GM19099 (cell line): ENCODE data around the gene NYAP2.

ENCODE experiments used
- POLR2A ChIP-seq: IDR thresholded peaks from 3 replicates; pipeline ENCODE4 v1.6.1; 2011; ENCODE audit warnings: low read depth; ENCODE audit not compliant: insufficient read length; ENCODE audit errors: extremely low read depth

The NYAP2 gene

DNA sequence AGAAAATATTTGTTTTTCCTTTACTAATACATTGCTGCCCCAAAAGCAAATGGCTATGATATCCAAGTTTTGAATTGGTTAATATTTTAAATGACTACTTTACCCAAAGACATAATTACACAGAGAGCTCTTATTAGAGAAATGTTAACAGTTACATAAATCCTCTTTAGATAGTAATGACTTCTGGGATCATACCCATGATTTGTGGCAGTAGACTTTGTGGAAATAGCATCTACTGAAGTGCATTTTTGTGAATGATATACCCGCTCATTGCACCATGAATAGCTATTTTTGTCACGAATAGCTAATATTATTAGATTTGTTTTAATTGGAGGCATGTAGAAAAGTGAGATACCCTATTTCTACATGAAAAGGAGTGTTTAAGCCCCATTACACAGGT lies 15.8 kb downstream of the NYAP2 start:
- no peak for TF ChIP-seq POLR2A

DNA sequence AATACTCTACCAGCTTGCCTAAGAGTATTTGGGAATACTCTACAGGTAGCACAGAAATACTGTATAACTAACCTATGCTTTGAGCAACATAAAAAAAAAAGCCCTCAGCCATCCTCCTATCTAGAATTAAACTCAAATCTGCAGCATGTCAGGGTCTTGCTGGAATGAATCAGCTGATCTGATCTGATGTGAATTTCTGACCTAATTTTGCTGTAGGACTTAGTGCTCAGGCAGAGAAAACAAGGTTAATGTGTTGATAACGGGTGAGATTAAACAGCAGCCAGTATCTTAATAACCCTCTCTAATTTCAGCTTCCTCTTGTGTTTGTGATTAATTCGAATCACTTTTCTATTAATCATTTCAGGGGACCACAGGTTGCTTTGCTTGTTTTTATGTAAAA lies 16.3 kb downstream of the NYAP2 start:
- no peak for TF ChIP-seq POLR2A

DNA sequence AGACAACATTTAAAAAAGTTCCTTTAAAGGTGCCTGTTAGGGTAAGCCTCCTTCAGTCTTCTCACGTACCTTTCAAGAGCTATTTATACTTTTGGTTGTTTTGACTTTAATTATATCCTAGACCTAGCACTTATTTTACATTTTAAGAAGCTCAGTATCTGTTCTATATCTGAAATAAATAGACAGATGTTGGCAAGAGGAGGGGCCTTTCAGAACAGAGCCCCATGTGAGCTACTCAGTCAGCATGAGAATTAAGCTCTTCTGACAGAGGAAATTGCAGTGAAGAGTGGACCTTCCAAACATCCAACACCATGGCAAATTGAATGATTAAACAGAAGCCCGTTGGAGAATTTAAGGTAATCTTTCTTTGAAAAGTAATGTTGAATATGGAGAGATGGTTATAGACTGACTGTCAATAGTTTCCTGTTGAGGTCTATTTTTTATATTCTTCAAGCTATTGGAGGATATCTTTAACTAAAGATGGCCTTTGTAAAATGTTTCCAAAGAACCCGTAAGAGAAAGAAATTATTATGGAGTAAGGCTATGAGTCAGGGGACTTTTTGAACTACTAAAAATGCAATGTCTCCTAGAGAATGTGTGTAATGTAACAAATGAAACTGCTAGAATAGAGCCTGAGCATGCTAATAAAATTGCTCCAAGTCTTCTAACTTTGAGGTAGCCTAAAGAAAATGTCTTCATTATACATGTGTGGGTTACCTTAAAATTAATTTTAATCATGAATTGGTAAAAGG lies 17.3 kb downstream of the NYAP2 start:
- no peak for TF ChIP-seq POLR2A

DNA sequence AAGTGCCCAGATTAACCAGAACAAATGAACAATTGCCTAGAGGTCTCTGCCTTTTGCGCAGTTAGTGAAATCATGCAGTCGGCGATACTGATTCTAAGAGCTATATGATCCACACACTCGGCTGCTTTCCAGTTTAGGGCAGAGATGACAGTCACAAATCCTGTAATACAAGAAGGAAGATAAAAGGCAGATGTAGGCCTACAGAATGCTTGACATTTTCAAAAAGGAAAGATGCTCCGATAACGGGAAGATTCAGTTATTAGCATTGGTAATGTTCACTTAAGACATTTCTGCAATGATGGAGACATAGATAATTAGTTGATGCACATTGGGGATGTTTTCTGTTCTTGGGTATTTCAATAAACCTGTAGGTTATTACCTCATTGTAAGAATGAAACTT lies 19.5 kb downstream of the NYAP2 start:
- no peak for TF ChIP-seq POLR2A

DNA sequence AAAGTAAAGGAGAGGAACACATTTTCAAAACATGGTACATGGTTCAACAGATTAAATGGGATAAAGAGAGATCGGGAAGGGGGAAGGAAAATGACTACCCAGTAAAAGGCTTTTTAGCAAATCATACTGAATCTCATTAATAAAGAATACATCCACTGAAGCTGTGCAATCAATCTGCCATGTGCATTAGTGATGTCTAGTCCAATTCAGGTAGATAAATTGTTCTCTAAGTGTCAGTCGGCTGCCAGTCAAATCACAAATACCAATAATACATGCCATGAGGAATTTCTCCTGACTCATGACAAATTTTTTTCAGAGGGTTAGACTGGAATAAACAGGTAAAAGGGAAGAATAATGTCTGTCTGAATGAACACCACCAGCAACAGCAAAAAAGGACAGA lies 22.6 kb downstream of the NYAP2 start:
- no peak for TF ChIP-seq POLR2A

DNA sequence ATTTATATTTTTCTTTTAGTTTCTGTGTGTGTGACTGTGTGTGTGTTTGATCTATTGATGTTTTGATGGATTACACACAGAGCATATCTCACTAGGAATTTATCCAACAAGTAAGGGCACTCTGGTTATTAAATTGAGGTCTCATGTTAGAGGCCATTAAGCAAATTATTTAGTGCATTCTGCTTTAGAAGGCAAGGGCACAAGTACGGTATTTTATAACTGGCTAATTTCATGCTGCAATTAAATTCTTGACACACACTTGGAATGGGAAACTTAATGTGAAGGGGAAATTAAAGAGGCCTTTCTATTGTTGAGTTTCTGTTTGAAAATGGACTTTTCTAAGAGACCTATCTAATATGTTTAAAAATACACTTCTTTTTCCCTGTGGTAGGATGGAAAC lies 25.8 kb downstream of the NYAP2 start:
- no peak for TF ChIP-seq POLR2A

DNA sequence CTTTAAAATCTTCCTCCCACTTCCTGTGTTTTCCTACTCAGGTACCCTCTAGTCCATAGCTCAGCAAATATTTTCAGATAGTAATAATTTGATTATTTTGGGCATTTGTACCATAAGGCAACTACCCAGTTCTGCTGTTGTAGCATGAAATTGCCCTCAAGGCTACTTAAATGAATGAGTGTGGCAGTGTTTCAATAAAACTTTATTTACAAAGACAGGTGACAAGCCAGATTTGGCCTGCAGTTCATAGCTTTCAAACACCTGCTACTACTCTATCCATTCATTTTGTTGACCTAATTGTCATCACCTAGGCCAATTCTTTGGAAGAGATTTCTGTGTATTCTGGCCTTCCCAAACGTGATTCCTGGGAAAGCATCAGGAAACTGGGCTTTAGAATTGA lies 28.9 kb downstream of the NYAP2 start:
- no peak for TF ChIP-seq POLR2A

DNA sequence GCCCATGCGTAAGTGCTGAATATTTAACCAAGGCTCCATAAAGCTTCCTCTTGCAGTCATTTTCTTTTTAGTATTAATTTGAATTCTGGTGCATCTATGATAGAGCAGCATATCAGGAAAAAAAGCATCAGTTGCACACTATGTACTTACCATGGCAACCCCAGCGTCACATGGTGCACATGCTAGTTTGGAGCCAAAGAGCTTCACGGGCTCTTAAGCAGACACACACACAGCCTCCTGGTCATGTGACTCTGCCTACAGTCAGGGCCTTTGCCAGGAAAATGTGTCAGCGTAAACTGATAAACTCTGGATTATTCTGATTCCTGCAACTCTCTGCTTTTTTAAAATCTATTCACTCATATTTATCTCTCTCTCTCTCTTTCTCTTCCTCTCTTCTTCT lies 30.2 kb downstream of the NYAP2 start:
- TF ChIP-seq POLR2A, result no peak

DNA sequence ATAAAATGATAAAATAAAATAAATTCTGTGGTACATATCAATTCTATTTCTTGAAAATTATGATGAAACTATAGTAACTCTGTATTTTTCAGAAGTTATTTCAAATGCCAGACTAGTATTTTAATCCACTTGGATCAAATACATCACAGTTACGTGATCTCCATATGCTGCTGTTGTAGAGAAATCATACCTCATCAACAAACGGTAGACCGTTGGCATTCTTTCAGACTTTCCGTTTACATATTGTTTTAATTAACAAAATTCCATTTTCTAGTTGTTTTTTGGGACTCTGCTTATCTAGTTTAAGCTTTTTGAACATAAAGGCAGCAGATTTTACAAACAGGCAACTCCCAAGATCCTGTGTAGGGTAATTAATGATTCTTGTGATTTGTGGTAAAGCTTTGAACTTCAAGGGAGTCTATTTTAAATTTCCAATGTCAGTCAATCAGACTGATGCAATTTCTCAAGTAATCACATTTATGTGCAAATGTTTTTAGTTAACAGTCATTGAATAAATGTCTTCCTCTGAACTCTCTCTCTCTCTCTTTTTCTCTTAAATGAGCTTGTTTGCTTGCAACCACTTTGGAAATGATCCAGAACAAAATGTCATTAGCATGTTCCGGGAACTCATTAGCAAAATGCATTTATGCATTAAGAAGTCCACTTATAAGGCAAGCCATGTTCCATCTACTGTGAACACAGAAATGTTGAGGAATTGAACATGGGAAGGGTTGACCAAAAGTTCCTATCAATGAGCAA lies 31.8 kb downstream of the NYAP2 start:
- no peak for TF ChIP-seq POLR2A

DNA sequence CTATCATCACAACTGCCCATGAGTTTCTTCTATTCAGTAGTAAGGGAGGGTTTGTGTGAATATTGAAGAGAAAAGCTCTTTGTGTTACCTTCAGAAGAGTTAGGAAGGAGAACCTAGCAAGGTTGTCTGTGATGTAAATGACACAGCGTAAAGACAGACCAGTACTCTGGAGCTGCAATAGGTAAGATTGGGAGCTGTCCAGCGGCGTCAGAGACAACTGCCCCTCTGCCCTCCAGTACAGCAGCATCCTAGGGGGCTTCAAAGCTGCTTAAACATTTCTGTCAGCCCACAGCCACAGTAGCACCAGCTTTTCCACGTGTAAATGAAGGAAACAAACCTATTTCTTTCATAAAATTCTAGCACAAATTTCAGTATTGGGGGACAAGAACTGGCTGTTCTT lies 34.5 kb downstream of the NYAP2 start:
- TF ChIP-seq POLR2A, result no peak

DNA sequence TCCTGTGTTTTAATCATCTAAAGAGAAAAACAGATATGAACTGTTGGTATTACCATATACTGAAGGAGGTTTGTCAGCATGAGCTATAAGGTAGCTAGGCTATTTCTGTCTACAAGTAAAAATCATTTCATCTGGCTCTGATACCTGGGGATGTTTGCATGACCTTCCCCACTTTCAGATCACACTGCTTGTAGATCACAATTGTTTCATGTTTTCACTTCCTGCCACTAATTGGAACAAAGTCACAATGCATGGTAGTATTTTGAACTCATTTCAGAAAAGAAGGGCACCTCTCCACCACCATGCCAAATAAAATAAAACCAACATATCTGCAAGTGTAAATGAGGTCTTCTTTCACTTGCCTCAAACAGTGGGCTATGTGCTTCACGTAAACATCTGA lies 37.8 kb downstream of the NYAP2 start:
- TF ChIP-seq POLR2A, result no peak

DNA sequence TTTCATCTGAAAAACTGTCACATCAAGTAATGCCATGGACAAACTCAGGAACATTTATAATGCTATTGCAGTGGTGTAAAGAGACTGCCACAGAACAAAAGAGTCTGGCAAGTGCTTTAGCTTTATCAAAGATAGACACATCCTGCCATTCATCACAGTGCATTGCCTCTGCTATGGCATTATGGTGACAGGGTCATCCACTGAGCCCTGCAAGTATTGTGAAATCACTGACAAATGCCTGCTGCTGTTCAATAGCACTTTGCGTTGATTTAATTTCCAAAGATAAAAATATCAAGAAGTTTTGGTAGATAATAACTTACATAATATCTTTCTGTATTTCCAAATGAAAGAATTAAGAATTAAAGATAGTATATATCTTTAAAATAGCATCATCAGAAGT lies 38.7 kb downstream of the NYAP2 start:
- TF ChIP-seq POLR2A, result no peak

DNA sequence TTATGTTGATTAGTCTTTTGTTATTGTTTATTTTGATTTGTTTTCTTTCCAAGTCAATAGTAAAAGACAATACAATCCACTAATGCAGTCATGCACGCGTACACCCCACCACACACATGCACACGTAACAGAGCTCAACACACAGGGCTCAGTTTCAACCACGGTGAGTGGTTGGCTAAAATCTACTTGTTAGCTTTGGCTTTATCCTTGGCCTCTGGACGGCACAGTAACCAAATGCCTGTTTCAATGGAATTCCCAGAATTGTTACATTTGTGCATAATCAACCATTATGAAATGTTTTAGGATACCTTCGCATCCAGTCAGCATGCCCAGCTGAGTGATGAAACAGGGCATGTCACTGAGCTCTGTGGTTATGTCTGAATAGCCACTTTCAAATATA lies 53.2 kb downstream of the NYAP2 start:
- TF ChIP-seq POLR2A, result no peak

DNA sequence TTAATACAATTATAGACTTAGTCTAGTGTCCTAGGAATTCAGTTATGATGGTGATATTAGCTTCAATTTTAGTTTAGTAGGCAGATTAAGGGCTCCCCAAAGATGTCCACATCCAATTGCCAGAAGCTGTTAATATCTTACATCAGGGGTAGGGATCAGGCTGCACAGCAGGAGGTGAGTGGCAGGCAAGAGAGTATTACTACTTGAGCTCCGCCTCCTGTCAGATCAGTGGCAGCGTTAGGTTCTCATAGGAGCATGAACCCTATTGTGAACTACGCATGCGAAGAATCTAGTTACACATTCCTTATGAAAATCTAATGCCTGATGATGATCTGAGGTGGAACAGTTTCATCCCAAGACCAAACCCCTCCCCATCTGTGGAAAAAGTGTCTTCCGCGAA lies 54.9 kb downstream of the NYAP2 start:
- no peak for TF ChIP-seq POLR2A

DNA sequence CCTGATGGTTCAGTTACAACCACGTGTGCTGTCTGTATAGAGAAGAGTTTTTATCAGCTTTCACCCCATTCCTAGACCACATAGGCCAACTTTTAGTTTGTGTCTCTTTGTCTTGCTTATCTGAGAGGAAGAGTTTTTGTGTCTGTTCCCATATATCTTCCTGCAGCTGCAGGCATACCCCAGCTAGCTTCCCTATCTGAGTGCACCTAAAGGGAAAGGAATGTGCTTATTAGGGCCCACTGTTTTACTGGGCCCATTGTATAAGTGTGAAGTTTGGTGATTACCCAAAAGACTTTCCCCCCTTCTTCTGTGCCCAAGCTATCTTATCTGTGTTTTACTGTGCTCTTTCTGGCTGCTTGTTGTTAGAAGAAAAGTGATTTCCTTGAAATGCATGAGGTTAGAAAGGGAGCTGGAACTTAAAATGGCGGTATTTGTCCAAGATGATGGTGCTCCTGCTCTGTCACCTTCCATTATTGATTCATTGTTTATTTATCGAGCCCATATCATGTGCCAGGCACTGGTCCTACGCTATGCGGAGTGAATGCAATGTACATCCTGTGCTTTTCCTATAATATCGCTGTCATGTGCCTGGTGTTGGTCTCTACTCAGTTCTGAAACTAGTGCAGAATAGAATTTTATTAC lies 57.2 kb downstream of the NYAP2 start:
- TF ChIP-seq POLR2A, result no peak

DNA sequence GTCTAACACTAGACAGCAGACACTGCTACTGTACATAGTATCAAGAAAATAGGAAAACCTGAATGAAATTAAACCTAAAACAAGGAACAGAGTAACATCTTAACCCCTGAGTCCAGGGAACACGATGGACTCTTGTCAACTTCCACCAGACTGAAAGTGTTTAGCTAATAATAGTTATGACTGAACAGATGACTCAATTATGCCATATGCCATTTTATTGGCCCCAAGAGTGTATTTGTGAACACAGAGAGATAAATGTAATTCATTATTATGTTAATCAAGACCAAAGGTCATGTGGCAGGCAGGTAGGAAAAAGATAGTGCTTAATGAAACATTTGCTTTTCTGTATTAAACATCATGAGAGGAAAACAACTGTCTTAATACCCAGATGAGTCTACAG lies 58.0 kb downstream of the NYAP2 start:
- no peak for TF ChIP-seq POLR2A
